ENCODE data around the gene DHODH. TPM values are rescaled to one million over a fixed set of nuclear protein-coding genes. Genes with fewer than 3 reads are reported as not detected.

The DHODH gene
- total and polyA plus RNA-seq, 2 of the 8 experiments (the other 6 are each of a cell fraction or from before 2014, with no cell fraction given) = 9.1 to 19.4 TPM

- no peak for FAIRE-seq
- TF ChIP-seq SRF (IDR thresholded peaks at IDR 0.05; ENCODE audit: low read depth, low read length) (no peak), BRCA1 (IDR thresholded peaks at IDR 0.05; ENCODE audit: low read depth, low read length) (no peak), KDM5A (IDR thresholded peaks at IDR 0.05; ENCODE audit: low read length) (no peak), RFX5 (IDR thresholded peaks at IDR 0.05; ENCODE audit: borderline replicate concordance, low read depth, low read length) (no peak), BCL11A (IDR thresholded peaks at IDR 0.05; ENCODE audit: low read depth in 2 of 2, low read length in 2 of 2) (no peak), TAF1 (IDR thresholded peaks at IDR 0.05; ENCODE audit: low read depth, low read length) (no peak), KDM4A (IDR thresholded peaks at IDR 0.05; ENCODE audit: low read depth, low read length, severe bottlenecking) (no peak), GABPA (IDR thresholded peaks at IDR 0.05; ENCODE audit: borderline replicate concordance, insufficient read depth, low read length) (no peak), SIN3A (conservative IDR thresholded peaks at IDR 0.05 in 1 of 2, IDR thresholded peaks at IDR 0.05 in 1 of 2; ENCODE audit: low read depth in 1 of 2, low read length in 2 of 2) (no peak), CREB1 (IDR thresholded peaks at IDR 0.05) (no peak), FOSL1 (IDR thresholded peaks at IDR 0.05; ENCODE audit: insufficient read depth, low read depth, low read length) (no peak), NRF1 (IDR thresholded peaks at IDR 0.05; ENCODE audit: low read depth, low read length) (no peak), ATF2 (IDR thresholded peaks at IDR 0.05; ENCODE audit: low read length) (no peak)
Measured at GRCh38 chr16:71965223-71965622, 43.3 kb upstream of the DHODH start.

More at GRCh38 chr16:71965223-71965622, 43.3 kb upstream of the DHODH start:
- Histone ChIP-seq H3K36me3 (ENCODE audit: control insufficient read depth in 2 of 4, insufficient read depth in 4 of 4, low read length in 3 of 4) (no peaks in the 10 kb centered on the region), H2BK15ac (ENCODE audit: low read length) (no peak overlapping the region), H3K4ac (replicated peaks; ENCODE audit: insufficient read length, low read depth, low read length) (no peak overlapping the region), H3K14ac (ENCODE audit: insufficient read length) (no peak overlapping the region), H3K79me2 (ENCODE audit: control insufficient read depth in 1 of 2, insufficient read depth in 2 of 2, low read length in 2 of 2) (no peaks in the 10 kb centered on the region), H2AK5ac (ENCODE audit: low read depth, low read length) (no peak overlapping the region), H3K9ac (replicated peaks in 1 of 4; ENCODE audit: extremely low read depth in 1 of 4, low read depth in 3 of 4, low read length in 3 of 4) (no peak overlapping the region), H4K8ac (ENCODE audit: extremely low read depth, insufficient read depth, low read length) (no peak overlapping the region), H3K4me2 (ENCODE audit: insufficient read depth in 1 of 2, low read depth in 2 of 2, low read length in 2 of 2) (no peak overlapping the region), H3K18ac (ENCODE audit: extremely low read depth, low read length) (no peak overlapping the region), H3K23me2 (ENCODE audit: low read depth, low read length) (no peaks in the 10 kb centered on the region), H2BK5ac (ENCODE audit: low read depth, low read length) (no peak overlapping the region), H3K4me1 (replicated peaks in 1 of 4; ENCODE audit: control insufficient read depth in 3 of 4, insufficient read depth in 4 of 4, low read length in 3 of 4) (no peaks in the 10 kb centered on the region; a peak in 1 of 7 replicates), H3K9me3 (ENCODE audit: insufficient read depth in 2 of 2, low read depth in 1 of 2, low read length in 1 of 2) (no peaks in the 10 kb centered on the region), H2AFZ (ENCODE audit: low read length) (no peak overlapping the region), H3K27me3 (replicated peaks in 1 of 4; ENCODE audit: control insufficient read depth in 3 of 4, extremely low read depth in 1 of 4, insufficient read depth in 3 of 4, low read length in 3 of 4) (no peaks in the 10 kb centered on the region; a peak in 1 of 7 replicates), H3K4me3 (ENCODE audit: extremely low read depth in 1 of 4, insufficient read depth in 2 of 4, low read depth in 3 of 4, low read length in 4 of 4) (no peak overlapping the region), H4K5ac (ENCODE audit: insufficient read length, low read depth, low read length) (no peak overlapping the region), H4K91ac (replicated peaks; ENCODE audit: insufficient read length, low read length) (no peak overlapping the region), H3K23ac (ENCODE audit: insufficient read length) (no peak overlapping the region), H4K20me1 (replicated peaks in 1 of 2; ENCODE audit: control insufficient read depth in 1 of 2, insufficient read depth in 2 of 2, low read length in 2 of 2) (no peaks in the 10 kb centered on the region), H2BK20ac (ENCODE audit: low read length) (no peak overlapping the region), H2BK12ac (ENCODE audit: low read depth, low read length) (no peak overlapping the region), H2BK120ac (replicated peaks; ENCODE audit: low read depth, low read length) (no peak overlapping the region), H3K27ac (ENCODE audit: low read depth, low read length) (no peak overlapping the region), H3K79me1 (ENCODE audit: low read depth, low read length) (no peaks in the 10 kb centered on the region), H3K56ac (replicated peaks; ENCODE audit: insufficient read length, low read depth, low read length) (no peak overlapping the region)
- no peak for DNase-seq (ENCODE audit: low read depth in 1 of 2, low spot score in 2 of 2)
- CTCF ChIA-PET (ENCODE audit: partially characterized antibody) = interaction anchor here (0.6 to 1.1 kb wide), 2 partner anchors 10 to 97 kb away, joined by 3 read pairs; no protein-coding TSS in a partner anchor
- WGBS, 2 experiments (ENCODE audit: extremely low coverage in 1 of 2, insufficient coverage in 1 of 2, insufficient read length in 1 of 2, insufficient replicate concordance in 2 of 2, low coverage in 1 of 2, low lambda C conversion rate in 2 of 2, missing lambda C conversion rate in 1 of 2) = 92% methylated on average over 4 of the region's 4 CpGs; no CpG with 5 or more reads in 1 of the 2 experiments
- POLR2A ChIA-PET (ENCODE audit: partially characterized antibody) = interaction anchor here (0.7 to 1.8 kb wide), 2 partner anchors 10 to 26 kb away, joined by 4 read pairs; no protein-coding TSS in a partner anchor
